GM12878 (cell line): ENCODE data around the gene RAD51B. TPM values are rescaled to one million over a fixed set of nuclear protein-coding genes. Genes with fewer than 3 reads are reported as not detected.

Experiments used
- ATAC-seq: fragments of 200-7000 bp; cut with Tn5 transposase; 3 replicates; pipeline ENCODE4 v1.9.1; 2020; ENCODE audit warnings: mild to moderate bottlenecking, moderate library complexity
- BruUV-seq: library from RNA; stranded (reverse); fragments of 400-500 nt; replicated peaks from 2 replicates; lab custom pipeline; 2021; lab: Mats Ljungman, UMichigan
- CTCF ChIA-PET: fragments of 300-600 bp; sonication (Branson Sonifier 250); formaldehyde crosslinking; extraction: SDS; loops from one replicate; lab custom pipeline; 2021; ENCODE audit warnings: inconsistent platforms; lab: Yijun Ruan, JAX
- POLR2A ChIA-PET: fragments of 350-600 bp; formaldehyde crosslinking; extraction: SDS; loops from one replicate; lab custom pipeline; 2021; ENCODE audit warnings: inconsistent platforms; lab: Charles Lee
- RAD21 ChIA-PET: fragments of 300-600 bp; sonication (Branson Sonifier 250); formaldehyde crosslinking; loops from one replicate; lab custom pipeline; 2023; ENCODE audit warnings: antibody characterized with exemption; ENCODE audit not compliant: unreplicated experiment; lab: Charles Lee
- SMC1A ChIA-PET: fragments of 300-600 bp; sonication (Branson Sonifier 250); formaldehyde crosslinking; loops from one replicate; lab custom pipeline; 2023; ENCODE audit not compliant: unreplicated experiment, uncharacterized antibody; lab: Charles Lee
- DNase-seq: peaks from one replicate; pipeline ENCODE4 v3.0.0-alpha.2; 2011; ENCODE audit warnings: low read depth, low spot score
- FAIRE-seq: peaks from 3 replicates; lab custom pipeline; 2011; peaks lifted over from hg19 to GRCh38; lab: Jason Lieb, UNC
- H2AFZ ChIP-seq: 2 replicates; pipeline ENCODE4 v1.6.0; 2011; ENCODE audit warnings: low read depth, low read length, control low read depth; ENCODE audit not compliant: control insufficient read depth
- H3K27ac ChIP-seq: 2 replicates; pipeline ENCODE4 v1.5.1; 2011; ENCODE audit warnings: control low read depth; ENCODE audit not compliant: control insufficient read depth, insufficient read depth
- H3K27me3 ChIP-seq, 2 experiments: replicated peaks in 1 of 2; 2 replicates each; pipeline versions ENCODE4 v1.6.0 to v1.6.1; 2011; ENCODE audit warnings: low read length in 1 of 2; ENCODE audit not compliant: control insufficient read depth in 2 of 2, insufficient read depth in 2 of 2
- H3K36me3 ChIP-seq, 2 experiments: 2 replicates each; pipeline ENCODE4 v1.5.1; 2011; ENCODE audit warnings: low read length in 1 of 2; ENCODE audit not compliant: control insufficient read depth in 2 of 2, insufficient read depth in 2 of 2
- H3K4me1 ChIP-seq: 2 replicates; pipeline ENCODE4 v1.6.1; 2011; ENCODE audit warnings: mild to moderate bottlenecking, low read length, moderate library complexity, mixed read lengths; ENCODE audit not compliant: control insufficient read depth, insufficient read depth
- H3K4me2 ChIP-seq: 2 replicates; pipeline ENCODE4 v1.6.0; 2011; ENCODE audit warnings: control low read depth; ENCODE audit not compliant: control insufficient read depth, insufficient read depth
- H3K4me3 ChIP-seq: fragments of 200-600 bp; sonication (generic); 2 replicates; pipeline ENCODE4 v1.5.1; 2016
- H3K79me2 ChIP-seq: 2 replicates; pipeline ENCODE4 v1.6.0; 2011; ENCODE audit warnings: low read length; ENCODE audit not compliant: control insufficient read depth, insufficient read depth
- H3K9ac ChIP-seq: 2 replicates; pipeline ENCODE4 v1.8.0; 2011; ENCODE audit warnings: low read length, control low read depth, mixed read lengths; ENCODE audit not compliant: control insufficient read depth, insufficient read depth
- H3K9me3 ChIP-seq: replicated peaks from 3 replicates; pipeline ENCODE4 v1.5.1; 2011; ENCODE audit warnings: mild to moderate bottlenecking, low read length; ENCODE audit not compliant: control insufficient read depth, insufficient read depth
- H4K20me1 ChIP-seq: 2 replicates; pipeline ENCODE4 v1.6.0; 2011; ENCODE audit not compliant: control insufficient read depth, insufficient read depth
- EGR1 ChIP-seq, 2 experiments: IDR thresholded peaks; 1 replicate in 1 of 2; 2 replicates in 1 of 2; pipeline ENCODE4 v1.6.1; 2011 to 2012; ENCODE audit warnings: low read depth in 2 of 2, low read length in 2 of 2, borderline replicate concordance in 1 of 2, mild to moderate bottlenecking in 1 of 2, moderate library complexity in 1 of 2
- JUND ChIP-seq: IDR thresholded peaks from 2 replicates; pipeline ENCODE4 v1.6.1; 2012; ENCODE audit warnings: low read depth, mild to moderate bottlenecking, low read length, improper control_type of control experiment, moderate library complexity
- PRDM15 ChIP-seq: fragments of 450-650 bp; formaldehyde crosslinking; IDR thresholded peaks from 2 replicates; pipeline ENCODE4 v1.4.0; 2020; ENCODE audit warnings: mild to moderate bottlenecking, moderate library complexity
- SMAD5 ChIP-seq: IDR thresholded peaks from 2 replicates; pipeline ENCODE4 v1.6.1; 2016; ENCODE audit warnings: antibody characterized with exemption, low read depth
- STAT3 ChIP-seq: IDR thresholded peaks from 2 replicates; pipeline ENCODE4 v1.6.1; 2011; ENCODE audit warnings: low read depth, low read length, improper control_type of control experiment
- ZNF274 ChIP-seq: IDR thresholded peaks from one replicate; pipeline ENCODE4 v1.8.0; 2011; ENCODE audit not compliant: insufficient read length, insufficient read depth
- WGBS: methylation state at CpG from one replicate; pipeline ENCODE4 v1.1.6; 2016; ENCODE audit warnings: low lambda C conversion rate; ENCODE audit not compliant: insufficient replicate concordance, insufficient coverage; ENCODE audit errors: missing lambda C conversion rate; 5-methylcytosine and 5-hydroxymethylcytosine counted together
- in situ Hi-C: fragments of 300-500 bp; cut with MboI; formaldehyde crosslinking; loops from 9 replicates; pipeline ENCODE4 v1.14.3; 2018; ENCODE audit warnings: mixed read lengths
- intact Hi-C: fragments of 100-400 bp; cut with micrococcal nuclease; formaldehyde crosslinking; loops from one replicate; pipeline ENCODE4 v1.14.2; 2022; ENCODE audit not compliant: unreplicated experiment
- polyA plus RNA-seq, 11 experiments: library from polyadenylated mRNA; depleted of rRNA in 4 of 11; unstranded in 6 of 11; stranded (reverse) in 5 of 11; fragments of >200 nt; fragmentation: Nextera tagmentation in 4 of 11; fragmentation: Illumina TruSeq in 1 of 11; extraction: Ambion mirVana in 4 of 11; extraction: Trizol in 1 of 11; gene quantifications; 1 replicate in 1 of 11; 2 replicates in 10 of 11; pipeline versions ENCODE4 v1.2.1 to v1.2.3, GENCODE V29; 2011 to 2016; ENCODE audit warnings: inconsistent platforms in 2 of 11, missing spikeins in 2 of 11, low read depth in 1 of 11
- total RNA-seq, 4 experiments: library from RNA; depleted of rRNA in 3 of 4; stranded (reverse); fragments of >200 nt in 3 of 4; fragmentation: Illumina TruSeq in 1 of 4; extraction: Trizol in 1 of 4; gene quantifications; 2 replicates each; pipeline versions ENCODE4 v1.2.1 to v1.2.3, GENCODE V29; 2013 to 2021

RAD51B gene
- total and polyA plus RNA-seq, 10 of the 15 experiments (the other 5 are each of a cell fraction or from before 2014, with no cell fraction given): 9.8 to 26.8 (median 21.3) TPM

- Histone ChIP-seq H3K36me3 (no peaks in the 10 kb centered on the region), H2AFZ (no peak overlapping the region), H4K20me1 (no peaks in the 10 kb centered on the region), H3K27ac (no peak overlapping the region), H3K4me2 (no peak overlapping the region), H3K27me3 (no peaks in the 10 kb centered on the region), H3K9me3 (no peaks in the 10 kb centered on the region), H3K4me3 (no peak overlapping the region), H3K79me2 (no peaks in the 10 kb centered on the region), H3K4me1 (peaks cover 19% of the 10 kb centered on the region), H3K9ac (no peak overlapping the region)
- intact Hi-C loops (no loop called here), in situ Hi-C loops (no loop called here)
- BruUV-seq: no TSS peak
- CTCF ChIA-PET: interaction anchor here (1.0 to 1.6 kb wide), 2 partner anchors 8 to 157 kb away, joined by 4 to 11 read pairs; no protein-coding TSS in a partner anchor
- 78% methylated on average over 5 of the region's 5 CpGs for WGBS
- RAD21 ChIA-PET: interaction anchor here (1.0 to 2.3 kb wide), 5 partner anchors 9 to 103 kb away, joined by 3 to 10 read pairs (median 7); no protein-coding TSS in a partner anchor
- no peak for ATAC-seq
- no peak for DNase-seq
- SMC1A ChIA-PET: interaction anchor here (0.9 to 6.9 kb wide), 10 partner anchors 8 to 268 kb away, joined by 3 to 51 read pairs (median 5); no protein-coding TSS in a partner anchor
- no peak for FAIRE-seq
- POLR2A ChIA-PET: interaction anchor here (0.5 to 1.5 kb wide), 3 partner anchors 9 to 54 kb away, joined by 4 to 7 read pairs (median 7); no protein-coding TSS in a partner anchor
- TF ChIP-seq STAT3 (no peak), PRDM15 (CRISPR knock-in tag) (no peak), EGR1 (IDR thresholded peaks at IDR 0.05; ENCODE audit: borderline replicate concordance in 1 of 2, low read depth in 2 of 2, low read length in 2 of 2) (no peak), SMAD5 (no peak), ZNF274 (no peak), JUND (no peak)
These were observed 597.6 kb downstream of the RAD51B start for GRCh38 chr14:68417009-68417650.
